Upper lobe of left lung (tissue), 6 donors: Measurements from ENCODE around the gene EXOC8. TPM values are rescaled to one million over a fixed set of nuclear protein-coding genes. Genes with fewer than 3 reads are reported as not detected.

ENCODE experiments used
- ATAC-seq, 2 donors: fragments of 200-7000 bp; cut with Tn5 transposase; one replicate each; pipeline ENCODE4 v1.9.1; 2022; ENCODE audit warnings: mild to moderate bottlenecking in 2 of 2, moderate library complexity in 2 of 2; ENCODE audit not compliant: low FRiP score in 2 of 2
- DNase-seq, 2 donors: peaks; one replicate each; pipeline ENCODE4 v3.0.0-alpha.2; 2019 to 2020
- H3K27ac ChIP-seq, 4 donors: fragments of 200-600 bp; sonication (generic); one replicate each; pipeline ENCODE4 v1.5.1; 2016 to 2019
- H3K27me3 ChIP-seq, 4 donors: fragments of 200-600 bp; sonication (generic); one replicate each; pipeline ENCODE4 v1.5.1; 2017 to 2019
- H3K36me3 ChIP-seq, 4 donors: fragments of 200-600 bp; sonication (generic); one replicate each; pipeline ENCODE4 v1.5.1; 2016 to 2019
- H3K4me1 ChIP-seq, 4 donors: fragments of 200-600 bp; sonication (generic); one replicate each; pipeline ENCODE4 v1.5.1; 2018 to 2019
- H3K4me3 ChIP-seq, 4 donors: fragments of 200-600 bp; sonication (generic); one replicate each; pipeline ENCODE4 v1.5.1; 2017 to 2019; ENCODE audit warnings: mild to moderate bottlenecking in 2 of 4, moderate library complexity in 1 of 4
- H3K9me3 ChIP-seq, 4 donors: fragments of 200-600 bp; sonication (generic); one replicate each; pipeline ENCODE4 v1.5.1; 2018 to 2019
- CTCF ChIP-seq, 6 experiments: fragments of 450-650 bp in 4 of 6; fragments of 200-600 bp in 2 of 6; sonication (generic) in 2 of 6; IDR thresholded peaks; one replicate each; pipeline ENCODE4 v1.5.1; 2016 to 2019; ENCODE audit warnings: antibody characterized with exemption in 6 of 6
- EP300 ChIP-seq, 4 donors: sonication (generic); formaldehyde crosslinking; IDR thresholded peaks; one replicate each; pipeline ENCODE4 v1.5.1; 2017; ENCODE audit warnings: antibody characterized with exemption in 4 of 4, control low read depth in 2 of 4
- POLR2A ChIP-seq, 4 donors: fragments of 450-650 bp; IDR thresholded peaks; one replicate each; pipeline ENCODE4 v1.5.1; 2016 to 2017; ENCODE audit warnings: antibody characterized with exemption in 4 of 4, mild to moderate bottlenecking in 2 of 4
- POLR2AphosphoS5 ChIP-seq, 2 donors: sonication (generic); formaldehyde crosslinking; IDR thresholded peaks; one replicate each; pipeline ENCODE4 v1.5.1; 2017; ENCODE audit warnings: antibody characterized with exemption in 2 of 2
- WGBS, 2 donors: methylation state at CpG; one replicate each; pipeline ENCODE4 v1.1.5; 2017 to 2018; 5-methylcytosine and 5-hydroxymethylcytosine counted together
- total RNA-seq, 6 donors: library from RNA; depleted of rRNA in 4 of 6; stranded (reverse); fragments of >200 nt in 4 of 6; gene quantifications; one replicate each; pipeline versions ENCODE4 v1.1.0 to v1.2.1, GENCODE V29; 2016 to 2021
- donor health status: DM: no; HTN: no; CAD: no; lungs with moderate emphysema.
- donor health status: DM: no; HTN: yes; CAD: no; lungs with severe emphysema.

Gene EXOC8, protein sequence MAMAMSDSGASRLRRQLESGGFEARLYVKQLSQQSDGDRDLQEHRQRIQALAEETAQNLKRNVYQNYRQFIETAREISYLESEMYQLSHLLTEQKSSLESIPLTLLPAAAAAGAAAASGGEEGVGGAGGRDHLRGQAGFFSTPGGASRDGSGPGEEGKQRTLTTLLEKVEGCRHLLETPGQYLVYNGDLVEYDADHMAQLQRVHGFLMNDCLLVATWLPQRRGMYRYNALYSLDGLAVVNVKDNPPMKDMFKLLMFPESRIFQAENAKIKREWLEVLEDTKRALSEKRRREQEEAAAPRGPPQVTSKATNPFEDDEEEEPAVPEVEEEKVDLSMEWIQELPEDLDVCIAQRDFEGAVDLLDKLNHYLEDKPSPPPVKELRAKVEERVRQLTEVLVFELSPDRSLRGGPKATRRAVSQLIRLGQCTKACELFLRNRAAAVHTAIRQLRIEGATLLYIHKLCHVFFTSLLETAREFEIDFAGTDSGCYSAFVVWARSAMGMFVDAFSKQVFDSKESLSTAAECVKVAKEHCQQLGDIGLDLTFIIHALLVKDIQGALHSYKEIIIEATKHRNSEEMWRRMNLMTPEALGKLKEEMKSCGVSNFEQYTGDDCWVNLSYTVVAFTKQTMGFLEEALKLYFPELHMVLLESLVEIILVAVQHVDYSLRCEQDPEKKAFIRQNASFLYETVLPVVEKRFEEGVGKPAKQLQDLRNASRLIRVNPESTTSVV
- total RNA-seq, result 10 to 100 TPM; 16.3 to 24.7 (median 17.5) TPM

DNA sequence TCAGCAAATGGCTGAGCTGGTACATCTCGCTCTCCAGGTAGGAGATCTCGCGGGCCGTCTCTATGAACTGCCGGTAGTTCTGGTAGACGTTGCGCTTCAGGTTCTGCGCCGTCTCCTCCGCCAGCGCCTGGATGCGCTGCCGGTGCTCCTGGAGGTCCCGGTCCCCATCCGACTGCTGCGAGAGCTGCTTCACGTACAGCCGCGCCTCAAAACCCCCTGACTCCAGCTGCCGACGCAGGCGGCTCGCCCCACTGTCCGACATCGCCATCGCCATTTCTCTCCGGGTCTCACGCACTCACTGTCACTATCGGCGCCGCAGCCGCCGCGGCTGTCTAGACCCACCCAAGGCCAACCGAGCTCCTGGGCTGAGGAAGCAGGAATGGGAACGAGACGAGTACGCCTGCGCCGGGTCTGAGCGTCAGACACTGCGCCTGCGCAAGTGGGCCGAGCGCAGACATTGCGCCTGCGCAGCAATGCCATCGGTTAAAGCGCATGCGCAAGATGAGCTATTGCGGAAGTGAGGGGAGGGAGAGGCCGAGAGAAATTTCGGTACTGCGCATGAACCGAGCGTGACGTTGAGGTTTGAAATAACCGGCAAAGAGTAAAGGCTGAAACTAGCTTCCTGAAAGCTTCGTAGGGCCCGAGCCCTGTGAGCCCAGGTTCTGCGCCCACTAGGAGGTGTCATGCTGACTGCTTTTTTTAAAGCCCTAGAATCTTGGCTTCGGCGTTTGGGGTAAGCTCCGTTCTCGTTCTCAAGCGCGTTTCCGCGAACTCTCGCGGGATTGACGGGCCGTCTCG is at the start of gene EXOC8:
Gene EXOC8, minus strand, starts transcription at position 381 of the 798 bp plus-strand sequence. Its CDS starts 107 bp downstream, at position 274.
- Histone ChIP-seq H3K36me3 (peaks cover 0 to 3% (median 0%) of the 10 kb centered on the region in 4 donors), H3K27me3 (no peaks in the 10 kb centered on the region), H3K27ac (peak within 1 kb of the TSS; percentile 91 to 94 (median 93)), H3K9me3 (no peaks in the 10 kb centered on the region), H3K4me3 (peak within 1 kb of the TSS; percentile 86 to 96 (median 90)), H3K4me1 (peaks cover 52 to 68% (median 60%) of the 10 kb centered on the region in 4 donors)
- ATAC-seq (peak; percentile 96 to 97), DNase-seq (peak; percentile 91 to 96)
- 0% methylated on average over 1 to 48 of the region's 74 CpGs for WGBS, 2 donors
- no peak for TF ChIP-seq EP300 (IDR thresholded peaks at IDR 0.05)
- peak in 3 of 4 donors; percentile 62 to 96 (median 86) for TF ChIP-seq POLR2A (IDR thresholded peaks at IDR 0.05)
- peak in 2 of 6 experiments; percentile 5 to 24 for TF ChIP-seq CTCF (IDR thresholded peaks at IDR 0.05)
- TF ChIP-seq POLR2AphosphoS5 (IDR thresholded peaks at IDR 0.05), result peak; percentile 94 to 97

DNA sequence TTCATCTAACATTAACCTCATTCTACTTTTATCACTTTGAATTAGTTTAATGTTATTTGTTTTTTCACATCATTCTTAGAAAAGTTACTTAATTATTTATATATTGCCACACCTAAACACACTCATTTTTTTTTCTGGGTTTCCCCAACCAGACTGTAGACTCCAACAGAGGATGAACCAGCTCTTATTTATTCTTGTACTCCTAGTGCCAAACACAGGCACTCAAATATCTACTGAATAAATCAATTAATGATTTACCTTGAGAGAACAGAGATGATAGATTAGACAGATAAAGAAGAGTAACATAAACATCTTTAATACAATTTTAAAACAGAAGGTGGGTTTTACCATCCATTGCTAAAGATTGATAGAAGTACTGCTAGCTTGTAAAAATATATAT is 48.8 kb upstream of the EXOC8 start:
- Histone ChIP-seq H3K4me1 (peaks cover 0 to 15% (median 10%) of the 10 kb centered on the region in 4 donors), H3K36me3 (no peaks in the 10 kb centered on the region), H3K4me3 (no peak overlapping the region), H3K27me3 (no peaks in the 10 kb centered on the region), H3K27ac (no peak overlapping the region), H3K9me3 (no peaks in the 10 kb centered on the region)
- no peak for TF ChIP-seq POLR2AphosphoS5 (IDR thresholded peaks at IDR 0.05)
- TF ChIP-seq POLR2A (IDR thresholded peaks at IDR 0.05), result no peak
- no peak for TF ChIP-seq CTCF (IDR thresholded peaks at IDR 0.05)
- TF ChIP-seq EP300 (IDR thresholded peaks at IDR 0.05), result no peak
- no peak for ATAC-seq
- no peak for DNase-seq

DNA sequence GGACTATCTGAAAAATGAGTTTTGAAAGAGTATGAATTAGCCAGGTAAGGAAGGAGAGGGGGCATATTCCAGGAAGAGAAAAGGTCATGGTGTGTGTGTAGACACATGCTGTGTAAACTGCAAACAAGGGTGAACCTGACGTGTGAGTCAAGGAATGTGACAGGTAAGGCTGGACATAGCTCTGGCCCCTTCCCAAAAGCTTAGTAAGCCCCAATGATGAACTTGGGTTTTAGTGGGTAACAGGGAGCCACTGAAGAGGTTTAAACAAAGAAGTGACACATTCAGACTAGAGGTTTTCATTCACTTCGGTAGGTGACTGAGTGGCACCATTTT is 47.7 kb upstream of the EXOC8 start:
- 70 to 83% methylated on average over 2 of the region's 2 CpGs for WGBS, 2 donors

More for the DNA sequence above, 47.7 kb upstream of the EXOC8 start:
- Histone ChIP-seq H3K27ac (no peak overlapping the region), H3K27me3 (no peaks in the 10 kb centered on the region), H3K9me3 (no peaks in the 10 kb centered on the region), H3K4me1 (peaks cover 0 to 15% (median 10%) of the 10 kb centered on the region in 4 donors), H3K36me3 (no peaks in the 10 kb centered on the region), H3K4me3 (no peak overlapping the region)
- ATAC-seq, result peak in 1 of 2 donors; percentile 36
- TF ChIP-seq EP300 (IDR thresholded peaks at IDR 0.05), result no peak
- TF ChIP-seq POLR2AphosphoS5 (IDR thresholded peaks at IDR 0.05), result no peak
- no peak for TF ChIP-seq POLR2A (IDR thresholded peaks at IDR 0.05)
- TF ChIP-seq CTCF (IDR thresholded peaks at IDR 0.05), result no peak
- no peak for DNase-seq
